Purkinje cell (primary cell): ENCODE data around the gene AVPR1A. TPM values are rescaled to one million over a fixed set of nuclear protein-coding genes. Genes with fewer than 3 reads are reported as not detected.

Experiments used
- polyA plus RNA-seq: library from polyadenylated mRNA; unstranded; fragments of >200 nt; fragmentation: Nextera tagmentation; gene quantifications from 2 replicates; pipeline ENCODE4 v1.2.1, GENCODE V29; 2014

Gene AVPR1A
- 0.08 TPM in 1 of 2 replicates, not detected in the other for polyA plus RNA-seq

GRCh38 chr12:63150713-63151622 is at the start of gene AVPR1A:
Gene AVPR1A, minus strand, starts transcription at chr12:63151201. Its CDS starts 365 bp downstream, at chr12:63150836.

Other genes starting within 250 kb of the AVPR1A start
- 15.4 and 18.0 TPM in 2 replicates for gene PPM1H, start 216.1 kb downstream of the AVPR1A start, polyA plus RNA-seq